Inflammatory macrophage treated with lipopolysaccharide for 1 hour (primary cell): ENCODE measurements around the gene GOLGA7B.

Experiments
- DNase-seq, 2 donors: peaks; one replicate each; pipeline ENCODE4 v3.0.0-alpha.2; 2020 to 2022

The GOLGA7B gene

GRCh38 chr10:97896756-97897358, 47.2 kb downstream of the GOLGA7B start:
- DNase-seq = no peak

GRCh38 chr10:97898429-97898828, 48.8 kb downstream of the GOLGA7B start:
- no peak for DNase-seq

- DNase-seq = no peak
Measured at GRCh38 chr10:97901381-97901780, 51.7 kb downstream of the GOLGA7B start.

GRCh38 chr10:97903128-97904017, 53.7 kb downstream of the GOLGA7B start:
- peak in 1 of 2 donors; percentile 40 for DNase-seq

- DNase-seq = no peak
Measured at GRCh38 chr10:97904018-97904381, 54.4 kb downstream of the GOLGA7B start.

- DNase-seq = no peak
Measured at GRCh38 chr10:97904576-97904975, 54.9 kb downstream of the GOLGA7B start.

- DNase-seq = no peak
Measured at GRCh38 chr10:97905276-97905675, 55.6 kb downstream of the GOLGA7B start.

- DNase-seq = no peak
Measured at GRCh38 chr10:97907211-97907610, 57.6 kb downstream of the GOLGA7B start.

- no peak for DNase-seq
Measured at GRCh38 chr10:97907830-97908229, 58.2 kb downstream of the GOLGA7B start.

- no peak for DNase-seq
Measured at GRCh38 chr10:97910661-97911060, 61.0 kb downstream of the GOLGA7B start.

GRCh38 chr10:97911217-97911616, 61.6 kb downstream of the GOLGA7B start:
- no peak for DNase-seq

GRCh38 chr10:97913193-97913592, 63.5 kb downstream of the GOLGA7B start:
- no peak for DNase-seq

- no peak for DNase-seq
Measured at GRCh38 chr10:97913614-97914013, 64.0 kb downstream of the GOLGA7B start.

GRCh38 chr10:97914171-97914836, 64.7 kb downstream of the GOLGA7B start:
- DNase-seq = no peak

- DNase-seq = peak; percentile 28 to 73
Measured at GRCh38 chr10:97914837-97915211, 65.2 kb downstream of the GOLGA7B start.

- no peak for DNase-seq
Measured at GRCh38 chr10:97915346-97916131, 65.9 kb downstream of the GOLGA7B start.

- DNase-seq = peak; percentile 19 to 39
Measured at GRCh38 chr10:97916586-97916985, 66.9 kb downstream of the GOLGA7B start.

GRCh38 chr10:97919012-97919411, 69.4 kb downstream of the GOLGA7B start:
- DNase-seq = peak in 1 of 2 donors; percentile 35

GRCh38 chr10:97920865-97921264, 71.2 kb downstream of the GOLGA7B start:
- no peak for DNase-seq
